Astrocyte (in vitro differentiated cells and primary cell): ENCODE data around the gene ITGAE. TPM values are rescaled to one million over a fixed set of nuclear protein-coding genes. Genes with fewer than 3 reads are reported as not detected.

ENCODE experiments used
- DNase-seq: peaks from one replicate; pipeline ENCODE4 v3.0.0-alpha.2; 2010; ENCODE audit warnings: low read depth
- FAIRE-seq: peaks from 2 replicates; lab custom pipeline; 2011; peaks lifted over from hg19 to GRCh38; lab: Jason Lieb, UNC
- H2AFZ ChIP-seq: 2 replicates; pipeline ENCODE4 v1.6.0; 2012; ENCODE audit warnings: low read depth, low read length, inconsistent platforms
- H3K27ac ChIP-seq: 2 replicates; pipeline ENCODE4 v1.5.1; 2011; ENCODE audit warnings: low read depth, low read length, inconsistent platforms
- H3K27me3 ChIP-seq: 2 replicates; pipeline ENCODE4 v1.6.0; 2011; ENCODE audit warnings: low read length, inconsistent platforms; ENCODE audit not compliant: insufficient read depth
- H3K36me3 ChIP-seq: 2 replicates; pipeline ENCODE4 v1.5.1; 2011; ENCODE audit warnings: low read length, inconsistent platforms; ENCODE audit not compliant: insufficient read depth
- H3K4me1 ChIP-seq: 2 replicates; pipeline ENCODE4 v1.5.1; 2011; ENCODE audit warnings: low read length, inconsistent platforms; ENCODE audit not compliant: insufficient read depth
- H3K4me2 ChIP-seq: 2 replicates; pipeline ENCODE4 v1.6.0; 2012; ENCODE audit warnings: low read length, inconsistent platforms
- H3K4me3 ChIP-seq: 2 replicates; pipeline ENCODE4 v1.5.1; 2011; ENCODE audit warnings: low read depth, mild to moderate bottlenecking, low read length, inconsistent platforms; ENCODE audit not compliant: insufficient read depth
- H3K79me2 ChIP-seq: 2 replicates; pipeline ENCODE4 v1.6.0; 2012; ENCODE audit warnings: mild to moderate bottlenecking, low read length, inconsistent platforms; ENCODE audit not compliant: insufficient read depth
- H3K9ac ChIP-seq: 2 replicates; pipeline ENCODE4 v1.6.0; 2012; ENCODE audit warnings: mild to moderate bottlenecking, low read length, inconsistent platforms
- H3K9me3 ChIP-seq: 2 replicates; pipeline ENCODE4 v1.5.1; 2012; ENCODE audit warnings: low read depth, mild to moderate bottlenecking, low read length, inconsistent platforms; ENCODE audit not compliant: insufficient read depth
- H4K20me1 ChIP-seq: 2 replicates; pipeline ENCODE4 v1.6.0; 2012; ENCODE audit warnings: low read length, inconsistent platforms; ENCODE audit not compliant: insufficient read depth
- H3K27ac Mint-ChIP-seq: one replicate; pipeline ENCODE4 v1.8.0; 2021; ENCODE audit warnings: mild to moderate bottlenecking, mixed read lengths; ENCODE audit not compliant: unreplicated experiment
- H3K27me3 Mint-ChIP-seq: one replicate; pipeline ENCODE4 v1.8.0; 2021; ENCODE audit warnings: low read depth, mixed read lengths; ENCODE audit not compliant: unreplicated experiment
- H3K36me3 Mint-ChIP-seq: one replicate; pipeline ENCODE4 v1.8.0; 2021; ENCODE audit warnings: low read depth, mixed read lengths; ENCODE audit not compliant: unreplicated experiment
- H3K4me1 Mint-ChIP-seq: one replicate; pipeline ENCODE4 v1.8.0; 2021; ENCODE audit warnings: low read depth, mixed read lengths; ENCODE audit not compliant: unreplicated experiment
- H3K4me3 Mint-ChIP-seq: one replicate; pipeline ENCODE4 v1.8.0; 2021; ENCODE audit warnings: mild to moderate bottlenecking, moderate library complexity, mixed read lengths; ENCODE audit not compliant: unreplicated experiment
- H3K9me3 Mint-ChIP-seq: one replicate; pipeline ENCODE4 v1.8.0; 2021; ENCODE audit warnings: mild to moderate bottlenecking, mixed read lengths; ENCODE audit not compliant: unreplicated experiment
- CTCF ChIP-seq: IDR thresholded peaks from 2 replicates; pipeline ENCODE4 v1.5.1; 2011; ENCODE audit warnings: low read depth, mild to moderate bottlenecking, inconsistent platforms, low read length, moderate library complexity; ENCODE audit not compliant: insufficient read depth
- EZH2 ChIP-seq: IDR thresholded peaks from 2 replicates; pipeline ENCODE4 v1.6.1; 2012; ENCODE audit warnings: mild to moderate bottlenecking, low read length, inconsistent platforms; ENCODE audit not compliant: insufficient read depth
- total RNA-seq: library from RNA; stranded (reverse); gene quantifications from 2 replicates; pipeline ENCODE4 v1.2.1, GENCODE V29; 2021

ITGAE gene
- total RNA-seq, 1 donor from 2014 or later, result 30.9 TPM

- no peaks in the 10 kb centered on the region for H3K4me1 Mint-ChIP-seq
- H3K9ac ChIP-seq, result no peak overlapping the region
- H3K9me3 Mint-ChIP-seq, result peaks cover 17% of the 10 kb centered on the region
- no peak overlapping the region for H3K27ac ChIP-seq
- H2AFZ ChIP-seq, result no peak overlapping the region
- H3K4me2 ChIP-seq, result no peak overlapping the region
- no peak overlapping the region for H3K4me3 Mint-ChIP-seq
- no peak overlapping the region for H3K27ac Mint-ChIP-seq
- H3K9me3 ChIP-seq, result peaks cover 6% of the 10 kb centered on the region
- no peaks in the 10 kb centered on the region for H4K20me1 ChIP-seq
- DNase-seq (no peak), FAIRE-seq (no peak)
- H3K36me3 ChIP-seq, result no peaks in the 10 kb centered on the region
- no peak overlapping the region for H3K4me3 ChIP-seq
- peaks cover 11% of the 10 kb centered on the region for H3K27me3 Mint-ChIP-seq
- no peak for TF ChIP-seq EZH2
- TF ChIP-seq CTCF, result no peak
- no peaks in the 10 kb centered on the region for H3K79me2 ChIP-seq
- H3K27me3 ChIP-seq, result peaks cover 2% of the 10 kb centered on the region
- H3K36me3 Mint-ChIP-seq, result peaks cover 10% of the 10 kb centered on the region
- H3K4me1 ChIP-seq, result peaks cover 8% of the 10 kb centered on the region
Measured at GRCh38 chr17:3759597-3760216, 41.3 kb downstream of the ITGAE start.

- Histone ChIP-seq H3K27ac (no peak overlapping the region), H3K27me3 (peaks cover 2% of the 10 kb centered on the region), H3K9ac (no peak overlapping the region), H3K4me3 (no peak overlapping the region), H3K79me2 (no peaks in the 10 kb centered on the region), H3K9me3 (peaks cover 6% of the 10 kb centered on the region), H3K36me3 (no peaks in the 10 kb centered on the region), H3K4me2 (no peak overlapping the region), H2AFZ (peak overlapping the region; percentile 34), H3K4me1 (no peaks in the 10 kb centered on the region), H4K20me1 (no peaks in the 10 kb centered on the region)
- no peak for FAIRE-seq
- Mint-ChIP-seq H3K27me3 (peaks cover 19% of the 10 kb centered on the region), H3K9me3 (peaks cover 12% of the 10 kb centered on the region), H3K36me3 (peaks cover 10% of the 10 kb centered on the region), H3K27ac (peak overlapping the region; percentile 11), H3K4me3 (no peak overlapping the region), H3K4me1 (no peaks in the 10 kb centered on the region)
- TF ChIP-seq EZH2, result no peak
- TF ChIP-seq CTCF, result no peak
- no peak for DNase-seq
Measured at GRCh38 chr17:3755335-3756030, 45.5 kb downstream of the ITGAE start.
